Endothelial cell of umbilical vein (primary cell): Measurements from ENCODE around the gene QSOX2. TPM values are rescaled to one million over a fixed set of nuclear protein-coding genes. Genes with fewer than 3 reads are reported as not detected.

Experiments used
- BruUV-seq: library from RNA; stranded (reverse); fragments of 400-500 nt; replicated peaks from 2 replicates; lab custom pipeline; 2021; lab: Mats Ljungman, UMichigan
- CTCF ChIA-PET: fragments of 300-600, 350-600 bp; sonication (Branson Sonifier 250); formaldehyde crosslinking; loops from one replicate; lab custom pipeline; 2021; ENCODE audit warnings: antibody characterized with exemption, inconsistent platforms; lab: Charles Lee
- POLR2A ChIA-PET: fragments of 300-600, 350-600 bp; sonication (Branson Sonifier 250); formaldehyde crosslinking; loops from one replicate; lab custom pipeline; 2021; ENCODE audit warnings: antibody characterized with exemption, inconsistent platforms; lab: Charles Lee
- DNase-seq: peaks from one replicate; pipeline ENCODE4 v3.0.0-alpha.2; 2011; ENCODE audit warnings: low read depth, low spot score
- FAIRE-seq: peaks from 2 replicates; lab custom pipeline; 2011; peaks lifted over from hg19 to GRCh38; lab: Jason Lieb, UNC
- H2AFZ ChIP-seq: 2 replicates; pipeline ENCODE4 v1.6.0; 2012; ENCODE audit warnings: low read depth, low read length, control low read depth, inconsistent platforms
- H3K27ac ChIP-seq: 2 replicates; pipeline ENCODE4 v1.5.1; 2011; ENCODE audit warnings: low read depth, mild to moderate bottlenecking, control low read depth, low read length, moderate library complexity; ENCODE audit not compliant: insufficient read depth
- H3K27me3 ChIP-seq, 2 experiments: 2 replicates each; pipeline versions ENCODE4 v1.6.0 to v1.6.1; 2011; ENCODE audit warnings: low read length in 2 of 2, mixed read lengths in 1 of 2; ENCODE audit not compliant: control insufficient read depth in 2 of 2, insufficient read depth in 2 of 2
- H3K36me3 ChIP-seq, 2 experiments: 2 replicates in 1 of 2; 3 replicates in 1 of 2; pipeline ENCODE4 v1.5.1; 2011; ENCODE audit warnings: low read length in 2 of 2, mild to moderate bottlenecking in 1 of 2, moderate library complexity in 1 of 2; ENCODE audit not compliant: control insufficient read depth in 2 of 2, insufficient read depth in 2 of 2; ENCODE audit errors: extremely low read depth in 1 of 2
- H3K4me1 ChIP-seq: 3 replicates; pipeline ENCODE4 v1.5.1; 2011; ENCODE audit warnings: mild to moderate bottlenecking, low read length; ENCODE audit not compliant: control insufficient read depth, insufficient read depth; ENCODE audit errors: extremely low read depth
- H3K4me2 ChIP-seq: 2 replicates; pipeline ENCODE4 v1.6.1; 2011; ENCODE audit warnings: low read length, control low read depth, mixed read lengths; ENCODE audit not compliant: insufficient read depth
- H3K4me3 ChIP-seq, 3 experiments: fragments of 200-600 bp in 1 of 3; sonication (generic), shearing (Covaris generic) in 1 of 3; replicated peaks in 1 of 3; 2 replicates each; pipeline ENCODE4 v1.5.1; 2011 to 2016; ENCODE audit warnings: control low read depth in 3 of 3, low read length in 3 of 3, mild to moderate bottlenecking in 2 of 3, inconsistent platforms in 1 of 3, low read depth in 1 of 3, moderate library complexity in 1 of 3; ENCODE audit not compliant: insufficient read depth in 1 of 3
- H3K79me2 ChIP-seq: 2 replicates; pipeline ENCODE4 v1.6.0; 2012; ENCODE audit warnings: low read length, inconsistent platforms; ENCODE audit not compliant: control insufficient read depth, insufficient read depth
- H3K9ac ChIP-seq: replicated peaks from 2 replicates; pipeline ENCODE3; 2011; ENCODE audit warnings: low read length, control low read depth; ENCODE audit not compliant: insufficient read depth; ENCODE audit errors: extremely low read depth
- H3K9me1 ChIP-seq: replicated peaks from 3 replicates; pipeline ENCODE4 v1.6.0; 2011; ENCODE audit warnings: mild to moderate bottlenecking, low read length; ENCODE audit not compliant: control insufficient read depth, insufficient read depth; ENCODE audit errors: extremely low read depth
- H3K9me3 ChIP-seq: replicated peaks from 2 replicates; pipeline ENCODE4 v1.5.1; 2012; ENCODE audit warnings: low read length, inconsistent platforms; ENCODE audit not compliant: control insufficient read depth, insufficient read depth
- H4K20me1 ChIP-seq: replicated peaks from 2 replicates; pipeline ENCODE3; 2011; ENCODE audit warnings: mild to moderate bottlenecking, low read length; ENCODE audit not compliant: control insufficient read depth, insufficient read depth; ENCODE audit errors: extremely low read depth
- CTCF ChIP-seq, 2 donors: IDR thresholded peaks; 1 replicate in 1 of 2; 2 replicates in 1 of 2; pipeline ENCODE4 v1.5.1; 2011; ENCODE audit warnings: low read length in 2 of 2, mild to moderate bottlenecking in 2 of 2, moderate library complexity in 2 of 2, control low read depth in 1 of 2, inconsistent platforms in 1 of 2, low read depth in 1 of 2; ENCODE audit not compliant: insufficient read depth in 1 of 2; ENCODE audit errors: extremely low read depth in 1 of 2
- MAX ChIP-seq: IDR thresholded peaks from 2 replicates; pipeline ENCODE4 v1.6.1; 2011; ENCODE audit not compliant: insufficient read depth, insufficient read length
- POLR2A ChIP-seq: IDR thresholded peaks from 2 replicates; pipeline ENCODE4 v1.6.1; 2012; ENCODE audit warnings: low read depth, mild to moderate bottlenecking, control low read depth, low read length
- POLR2AphosphoS5 ChIP-seq: IDR thresholded peaks from 2 replicates; pipeline ENCODE4 v1.6.1; 2012; ENCODE audit warnings: low read depth, mild to moderate bottlenecking, control low read depth, low read length, moderate library complexity; ENCODE audit not compliant: insufficient read depth
- dilution Hi-C: fragments of 300-500 bp; cut with MboI; formaldehyde crosslinking; loops from one replicate; pipeline ENCODE4 v1.15.0; 2019; ENCODE audit warnings: low sequenced_read_pairs; ENCODE audit not compliant: extremely low pct_ligation_motif_present
- intact Hi-C: fragments of 100-400 bp; cut with micrococcal nuclease; formaldehyde crosslinking; loops from one replicate; pipeline ENCODE4 v1.10.0; 2022
- polyA plus RNA-seq, 4 experiments: library from polyadenylated mRNA; depleted of rRNA in 3 of 4; stranded (reverse) in 3 of 4; unstranded in 1 of 4; fragments of >200 nt; gene quantifications; 2 replicates each; pipeline versions ENCODE4 v1.2.1 to v1.2.3, GENCODE V29; 2011 to 2012; ENCODE audit warnings: missing spikeins in 1 of 4
- total RNA-seq: library from RNA; stranded (reverse); gene quantifications from 2 replicates; pipeline ENCODE4 v1.2.3, GENCODE V29; 2021

QSOX2 gene
- total and polyA plus RNA-seq, 2 donors (not counting 3 experiments of a cell fraction or from before 2014, with no cell fraction given), result 16.4 to 23.4 TPM

GRCh38 chr9:136173648-136174290, 71.8 kb downstream of the QSOX2 start:
- DNase-seq (no peak), FAIRE-seq (no peak)
- Histone ChIP-seq H3K4me2 (no peak overlapping the region), H4K20me1 (no peaks in the 10 kb centered on the region), H3K9me1 (no peaks in the 10 kb centered on the region), H2AFZ (no peak overlapping the region), H3K79me2 (no peaks in the 10 kb centered on the region), H3K36me3 (no peaks in the 10 kb centered on the region), H3K4me3 (no peak overlapping the region), H3K27me3 (peaks cover 3 to 4% of the 10 kb centered on the region in 2 experiments), H3K9me3 (no peaks in the 10 kb centered on the region), H3K4me1 (no peaks in the 10 kb centered on the region), H3K9ac (no peak overlapping the region), H3K27ac (no peak overlapping the region)
- ChIA-PET CTCF (no interaction called here), POLR2A (no interaction called here)
- dilution Hi-C loops (no loop called here), intact Hi-C loops (no loop called here)
- TF ChIP-seq POLR2AphosphoS5, result no peak
- no peak for TF ChIP-seq POLR2A
- no TSS peak for BruUV-seq

- H3K4me3 ChIP-seq, result no peak overlapping the region
- H3K9me3 ChIP-seq, result no peaks in the 10 kb centered on the region
- H3K36me3 ChIP-seq, result no peaks in the 10 kb centered on the region
- TF ChIP-seq POLR2A (no peak), MAX (no peak), CTCF (IDR thresholded peaks at IDR 0.05; ENCODE audit: extremely low read depth in 1 of 2, insufficient read depth in 1 of 2, low read depth in 1 of 2, low read length in 2 of 2) (no peak)
- H3K27ac ChIP-seq, result no peak overlapping the region
- H3K9ac ChIP-seq, result no peak overlapping the region
- intact Hi-C loops, result no loop called here
- FAIRE-seq, result no peak
- dilution Hi-C loops, result no loop called here
- no TSS peak for BruUV-seq
- no peaks in the 10 kb centered on the region for H4K20me1 ChIP-seq
- ChIA-PET CTCF (no interaction called here), POLR2A (no interaction called here)
- H3K27me3 ChIP-seq, result peaks cover 4% of the 10 kb centered on the region in 2 experiments
- no peaks in the 10 kb centered on the region for H3K79me2 ChIP-seq
- no peaks in the 10 kb centered on the region for H3K4me1 ChIP-seq
- no peak for DNase-seq
- H2AFZ ChIP-seq, result no peak overlapping the region
- H3K9me1 ChIP-seq, result no peaks in the 10 kb centered on the region
- H3K4me2 ChIP-seq, result no peak overlapping the region
Measured at GRCh38 chr9:136172412-136173079, 73.1 kb downstream of the QSOX2 start.
